Left kidney (tissue), 2 donors: ENCODE measurements around the gene IL34. TPM values are rescaled to one million over a fixed set of nuclear protein-coding genes. Genes with fewer than 3 reads are reported as not detected.
"Not testable (repeated sequence)": the region's sequence is repeated elsewhere in the genome, so short reads cannot be mapped to it uniquely, and the experiment has no call there.

Experiments
- DNase-seq: peaks from one replicate; pipeline ENCODE4 v3.0.0-alpha.2; 2013
- polyA plus RNA-seq: library from polyadenylated mRNA; unstranded; fragments of 120-200 nt; gene quantifications from one replicate; pipeline ENCODE4 v1.2.1, GENCODE V29; 2013; ENCODE audit not compliant: insufficient read length

Gene IL34
- polyA plus RNA-seq, 1 donor, result 0.62 TPM

GRCh38 chr16:70656712-70657263 lies 10.4 kb downstream of the IL34 start:
- no peak for DNase-seq

- DNase-seq, result no peak
Observed at GRCh38 chr16:70657956-70658355, 11.6 kb downstream of the IL34 start.

- no peak for DNase-seq
Observed at GRCh38 chr16:70658921-70659320, 12.6 kb downstream of the IL34 start.

GRCh38 chr16:70659546-70659945 lies 13.2 kb downstream of the IL34 start:
- DNase-seq, result no peak

GRCh38 chr16:70659953-70660671 lies 13.8 kb downstream of the IL34 start:
- no peak for DNase-seq

GRCh38 chr16:70660672-70661350 lies 14.5 kb downstream of the IL34 start:
- DNase-seq, result no peak

- no peak for DNase-seq
Observed at GRCh38 chr16:70661534-70661917, 15.2 kb downstream of the IL34 start.

GRCh38 chr16:70661918-70662641 lies 15.7 kb downstream of the IL34 start:
- DNase-seq, result no peak

GRCh38 chr16:70662991-70663523 lies 16.7 kb downstream of the IL34 start:
- no peak for DNase-seq

GRCh38 chr16:70663524-70664324 lies 17.4 kb downstream of the IL34 start:
- no peak for DNase-seq

GRCh38 chr16:70664325-70665112 lies 18.2 kb downstream of the IL34 start:
- no peak for DNase-seq

GRCh38 chr16:70665113-70665694 lies 18.8 kb downstream of the IL34 start:
- DNase-seq, result no peak

- DNase-seq, result no peak
Observed at GRCh38 chr16:70665806-70666735, 19.7 kb downstream of the IL34 start.

- no peak for DNase-seq
Observed at GRCh38 chr16:70670175-70670574, 23.8 kb downstream of the IL34 start.

- not testable (repeated sequence) for DNase-seq
Observed at GRCh38 chr16:70670938-70671337, 24.6 kb downstream of the IL34 start.

GRCh38 chr16:70674221-70675014 lies 28.1 kb downstream of the IL34 start:
- no peak for DNase-seq

- no peak for DNase-seq
Observed at GRCh38 chr16:70675851-70676513, 29.6 kb downstream of the IL34 start.
